ENCODE measurements around the gene NFATC3.

The NFATC3 gene

DNA sequence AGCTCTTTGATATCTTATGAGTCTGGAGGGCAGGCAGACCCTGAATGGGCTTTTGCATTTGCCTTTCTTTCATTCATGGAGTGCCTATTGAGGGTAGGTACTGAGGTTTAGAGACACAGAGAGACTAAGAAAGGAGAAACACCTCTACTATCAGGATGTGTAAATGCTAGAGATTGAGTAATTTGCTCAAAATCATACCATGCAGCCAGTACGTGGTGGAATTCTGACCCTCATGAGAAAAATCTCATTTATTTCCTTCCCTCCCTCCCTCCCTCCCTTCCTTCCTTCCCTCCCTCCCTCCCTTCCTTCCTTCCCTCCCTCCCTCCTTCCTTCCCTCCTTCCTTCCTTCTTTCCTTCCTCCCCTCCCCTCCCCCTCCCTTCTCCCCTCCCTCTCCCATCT, 18.4 kb upstream of the NFATC3 start:
- TF ChIP-seq, protein P1, sequence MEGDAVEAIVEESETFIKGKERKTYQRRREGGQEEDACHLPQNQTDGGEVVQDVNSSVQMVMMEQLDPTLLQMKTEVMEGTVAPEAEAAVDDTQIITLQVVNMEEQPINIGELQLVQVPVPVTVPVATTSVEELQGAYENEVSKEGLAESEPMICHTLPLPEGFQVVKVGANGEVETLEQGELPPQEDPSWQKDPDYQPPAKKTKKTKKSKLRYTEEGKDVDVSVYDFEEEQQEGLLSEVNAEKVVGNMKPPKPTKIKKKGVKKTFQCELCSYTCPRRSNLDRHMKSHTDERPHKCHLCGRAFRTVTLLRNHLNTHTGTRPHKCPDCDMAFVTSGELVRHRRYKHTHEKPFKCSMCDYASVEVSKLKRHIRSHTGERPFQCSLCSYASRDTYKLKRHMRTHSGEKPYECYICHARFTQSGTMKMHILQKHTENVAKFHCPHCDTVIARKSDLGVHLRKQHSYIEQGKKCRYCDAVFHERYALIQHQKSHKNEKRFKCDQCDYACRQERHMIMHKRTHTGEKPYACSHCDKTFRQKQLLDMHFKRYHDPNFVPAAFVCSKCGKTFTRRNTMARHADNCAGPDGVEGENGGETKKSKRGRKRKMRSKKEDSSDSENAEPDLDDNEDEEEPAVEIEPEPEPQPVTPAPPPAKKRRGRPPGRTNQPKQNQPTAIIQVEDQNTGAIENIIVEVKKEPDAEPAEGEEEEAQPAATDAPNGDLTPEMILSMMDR (IDR thresholded peaks at IDR 0.05), result no peak
- no peak for DNase-seq (ENCODE audit: low spot score)
- Histone ChIP-seq H3K4me3 (no peak overlapping the region), H3K27ac (peak overlapping the region in 1 of 2 donors; percentile 85)

DNA sequence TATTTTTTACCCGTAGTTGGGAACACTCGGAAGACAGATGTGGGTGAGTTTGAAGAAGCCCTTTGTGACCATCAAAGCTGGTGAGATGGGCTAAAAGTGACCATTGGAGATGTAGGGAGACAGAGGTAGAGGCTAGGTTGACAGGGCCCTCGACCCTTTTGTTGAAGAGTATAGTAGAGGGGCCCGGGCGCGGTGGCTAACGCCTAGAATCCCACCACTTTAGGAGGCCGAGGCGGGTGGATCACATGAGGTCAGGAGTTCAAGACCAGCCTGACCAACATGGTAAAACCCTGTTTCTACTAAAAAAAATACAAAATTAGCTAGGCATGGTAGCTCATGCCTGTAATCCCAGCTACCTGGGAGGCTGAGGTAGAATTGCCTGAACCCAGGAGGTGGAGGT, 16.2 kb upstream of the NFATC3 start:
- H3K4me3 ChIP-seq, result no peak overlapping the region
- no peak overlapping the region for H3K27ac ChIP-seq
- DNase-seq (ENCODE audit: low spot score), result no peak
- TF ChIP-seq, protein P1 (IDR thresholded peaks at IDR 0.05), result no peak

DNA sequence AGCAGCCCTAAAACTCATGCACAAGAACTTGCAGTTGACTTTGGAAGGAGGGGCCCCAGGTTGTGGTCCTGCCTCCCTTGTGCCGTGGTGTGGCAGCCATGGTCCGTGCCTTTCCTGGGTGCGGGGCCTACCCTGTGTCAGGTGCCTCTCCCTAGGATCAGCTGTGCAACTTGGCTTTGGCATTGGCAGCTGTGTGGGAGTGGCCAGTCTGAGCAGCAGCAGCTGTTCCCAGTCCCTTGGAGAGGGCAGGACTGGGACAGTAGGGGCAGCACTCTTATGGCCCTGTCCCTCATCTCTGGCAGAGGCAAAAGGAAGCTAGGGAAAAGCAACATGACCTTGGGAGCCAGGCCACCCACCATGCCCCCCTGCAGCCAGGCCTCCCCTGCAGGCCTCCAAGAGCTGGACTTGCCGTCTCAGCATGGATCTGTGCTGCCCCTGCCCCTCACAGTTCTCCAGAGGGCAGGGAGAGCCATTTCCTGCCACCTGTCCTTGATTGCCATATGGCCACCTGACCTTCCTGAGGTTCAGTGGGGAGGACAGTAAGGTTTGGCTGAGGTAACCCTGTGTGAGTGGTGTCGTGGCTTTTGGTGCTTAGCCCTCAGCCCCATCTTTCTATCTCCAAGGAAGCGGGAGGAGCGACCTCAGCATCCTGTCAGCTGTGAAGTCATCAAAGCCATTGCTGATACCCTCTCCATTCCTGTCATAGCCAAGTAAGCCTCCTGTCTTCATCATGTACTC, 15.5 kb upstream of the NFATC3 start:
- TF ChIP-seq, protein P1 (IDR thresholded peaks at IDR 0.05), result no peak
- H3K27ac ChIP-seq, result no peak overlapping the region
- H3K4me3 ChIP-seq, result no peak overlapping the region
- DNase-seq (ENCODE audit: low spot score), result no peak

DNA sequence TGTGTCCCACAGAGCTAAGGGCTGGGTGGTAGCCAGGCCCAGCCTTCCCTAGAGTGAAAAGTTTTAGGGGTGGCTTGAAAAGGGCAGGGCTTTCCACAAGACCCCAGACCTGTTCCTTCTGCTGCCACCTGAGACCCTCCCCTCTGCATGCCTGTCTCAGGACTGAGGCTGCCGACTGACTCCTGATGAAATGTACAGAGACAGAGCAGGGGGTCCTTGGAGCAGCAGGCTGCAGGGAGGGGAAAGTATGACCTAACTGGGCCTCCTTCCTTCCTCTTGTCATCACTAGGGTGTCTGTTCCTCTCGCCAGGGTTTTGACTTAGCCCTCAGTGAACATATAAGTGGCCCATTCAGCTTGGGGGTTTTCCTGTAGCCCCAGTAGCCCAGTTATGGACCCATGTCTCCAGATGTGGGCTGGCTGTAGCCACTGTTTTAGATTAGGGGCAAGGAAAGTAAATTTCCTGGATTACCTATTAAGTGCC, 14.9 kb upstream of the NFATC3 start:
- TF ChIP-seq, protein P1 (IDR thresholded peaks at IDR 0.05), result no peak
- no peak overlapping the region for H3K4me3 ChIP-seq
- no peak for DNase-seq (ENCODE audit: low spot score)
- no peak overlapping the region for H3K27ac ChIP-seq

DNA sequence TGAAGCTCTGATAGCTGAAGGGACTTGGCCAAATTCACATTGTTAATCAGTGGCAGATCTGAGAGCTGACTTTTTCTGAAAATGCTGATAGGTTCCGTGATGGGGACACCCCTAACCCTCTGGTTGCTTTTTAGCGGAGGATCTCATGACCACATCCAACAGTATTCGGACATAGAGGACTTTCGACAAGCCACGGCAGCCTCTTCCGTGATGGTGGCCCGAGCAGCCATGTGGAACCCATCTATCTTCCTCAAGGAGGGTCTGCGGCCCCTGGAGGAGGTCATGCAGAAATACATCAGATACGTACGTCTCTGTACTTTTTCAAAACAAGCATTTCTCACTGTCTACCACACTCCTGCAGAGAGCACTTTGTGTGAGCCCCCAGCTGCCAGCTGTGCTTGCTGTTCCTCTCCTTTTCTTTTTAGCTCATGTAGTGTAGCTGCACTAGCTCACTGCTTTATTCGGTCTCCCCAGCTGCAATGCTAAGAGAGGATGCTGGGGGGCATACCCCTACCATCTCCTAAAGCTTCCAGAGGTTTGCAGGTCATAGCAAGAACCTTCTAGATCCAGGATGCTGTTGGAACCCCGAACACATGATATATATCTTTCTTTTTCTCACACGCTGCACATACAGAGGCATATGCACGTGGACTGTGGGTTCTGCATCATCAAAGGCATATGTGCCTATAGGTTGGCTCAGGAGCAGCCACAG, 14.2 kb upstream of the NFATC3 start:
- TF ChIP-seq, protein P1 (IDR thresholded peaks at IDR 0.05), result no peak
- no peak for DNase-seq (ENCODE audit: low spot score)
- Histone ChIP-seq H3K4me3 (no peak overlapping the region), H3K27ac (no peak overlapping the region)

DNA sequence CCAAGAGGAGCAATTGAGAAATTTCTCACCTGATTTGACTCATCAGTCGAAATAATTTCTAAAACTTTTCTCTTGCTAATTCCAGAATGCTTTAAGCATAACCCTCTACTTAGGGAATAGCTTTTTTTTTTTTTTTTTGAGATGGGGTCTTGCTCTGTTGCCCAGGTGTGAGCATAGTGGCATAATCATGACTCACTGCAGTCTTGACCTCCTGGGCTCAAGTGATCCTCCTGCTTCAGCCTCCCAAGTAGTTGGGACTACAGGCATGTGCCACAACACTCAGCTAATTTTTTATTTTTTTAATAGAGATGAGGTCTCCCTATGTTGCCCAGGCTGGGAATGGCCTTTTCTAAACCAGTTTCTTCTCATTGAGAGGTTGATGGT, 13.7 kb upstream of the NFATC3 start:
- Histone ChIP-seq H3K27ac (no peak overlapping the region), H3K4me3 (no peak overlapping the region)
- DNase-seq (ENCODE audit: low spot score), result no peak
- TF ChIP-seq, protein P1 (IDR thresholded peaks at IDR 0.05), result no peak
